HCT116 (cell line): ENCODE results near the gene HHAT.

Experiments
- EZH2 ChIP-seq: fragments of 200-600 bp; sonication (generic); IDR thresholded peaks from 2 replicates; pipeline ENCODE4 v1.6.1; 2017; ENCODE audit warnings: antibody characterized with exemption, mixed run types
- POLR2A ChIP-seq: IDR thresholded peaks from 2 replicates; pipeline ENCODE4 v1.7.0; 2011; ENCODE audit warnings: borderline replicate concordance; ENCODE audit not compliant: insufficient read depth, insufficient read length; ENCODE audit errors: extremely low read depth
- POLR2AphosphoS5 ChIP-seq: IDR thresholded peaks from 2 replicates; pipeline ENCODE4 v1.6.1; 2011; ENCODE audit warnings: mild to moderate bottlenecking, low read depth, low read length, moderate library complexity
- SIN3A ChIP-seq: IDR thresholded peaks from 2 replicates; pipeline ENCODE4 v1.6.1; 2012; ENCODE audit warnings: low read depth
- TF ChIP-seq, protein P1 (sequence below): IDR thresholded peaks from 2 replicates; pipeline ENCODE4 v1.6.1; 2012; ENCODE audit warnings: low read depth
- TF ChIP-seq, protein P2 (sequence below), 3 experiments: fragments of 200-600 bp in 1 of 3; sonication (generic) in 1 of 3; IDR thresholded peaks in 2 of 3; conservative IDR thresholded peaks in 1 of 3; 2 replicates each; pipeline ENCODE4 v1.5.1; 2012 to 2017; ENCODE audit warnings: low read depth in 2 of 3, low read length in 2 of 3, antibody characterized with exemption in 1 of 3, borderline replicate concordance in 1 of 3, control low read depth in 1 of 3, mild to moderate bottlenecking in 1 of 3, mixed read lengths in 1 of 3, mixed run types in 1 of 3, moderate library complexity in 1 of 3; ENCODE audit not compliant: insufficient read depth in 1 of 3

DNA sequence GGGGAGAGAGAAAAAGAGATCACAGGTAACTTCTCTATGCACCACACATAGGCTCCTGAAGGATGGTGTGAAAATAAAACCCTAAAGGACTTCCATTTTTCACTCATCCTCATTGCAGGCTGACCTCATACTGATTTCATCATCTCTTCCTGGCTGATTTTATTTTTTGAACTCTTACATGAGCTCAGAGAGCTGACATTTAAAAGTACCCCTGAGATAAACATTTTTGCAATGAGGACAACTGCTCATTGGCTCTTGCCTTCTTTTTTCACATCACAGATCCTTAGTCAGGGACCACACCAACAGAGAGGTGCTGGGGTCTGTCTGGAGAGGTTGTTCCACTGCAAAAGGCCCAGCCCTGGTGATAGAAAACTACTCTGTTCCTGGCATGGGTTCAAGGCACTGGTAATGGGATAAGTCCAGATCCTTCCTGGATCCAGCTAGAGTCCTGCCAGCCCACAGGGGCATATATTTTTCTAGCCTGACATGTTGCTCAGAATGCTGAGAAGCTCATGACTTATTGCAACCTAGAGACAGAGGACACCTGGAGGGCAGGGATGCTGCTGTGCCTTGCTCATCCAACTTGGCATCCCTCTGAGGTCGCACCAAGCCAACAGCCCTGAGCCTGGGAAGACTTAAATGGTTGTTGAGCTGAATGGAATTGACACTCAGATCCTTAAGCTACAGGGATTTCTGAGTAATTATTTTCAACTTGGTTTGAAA is 360.0 kb downstream of the HHAT start:
- TF ChIP-seq, protein P1, sequence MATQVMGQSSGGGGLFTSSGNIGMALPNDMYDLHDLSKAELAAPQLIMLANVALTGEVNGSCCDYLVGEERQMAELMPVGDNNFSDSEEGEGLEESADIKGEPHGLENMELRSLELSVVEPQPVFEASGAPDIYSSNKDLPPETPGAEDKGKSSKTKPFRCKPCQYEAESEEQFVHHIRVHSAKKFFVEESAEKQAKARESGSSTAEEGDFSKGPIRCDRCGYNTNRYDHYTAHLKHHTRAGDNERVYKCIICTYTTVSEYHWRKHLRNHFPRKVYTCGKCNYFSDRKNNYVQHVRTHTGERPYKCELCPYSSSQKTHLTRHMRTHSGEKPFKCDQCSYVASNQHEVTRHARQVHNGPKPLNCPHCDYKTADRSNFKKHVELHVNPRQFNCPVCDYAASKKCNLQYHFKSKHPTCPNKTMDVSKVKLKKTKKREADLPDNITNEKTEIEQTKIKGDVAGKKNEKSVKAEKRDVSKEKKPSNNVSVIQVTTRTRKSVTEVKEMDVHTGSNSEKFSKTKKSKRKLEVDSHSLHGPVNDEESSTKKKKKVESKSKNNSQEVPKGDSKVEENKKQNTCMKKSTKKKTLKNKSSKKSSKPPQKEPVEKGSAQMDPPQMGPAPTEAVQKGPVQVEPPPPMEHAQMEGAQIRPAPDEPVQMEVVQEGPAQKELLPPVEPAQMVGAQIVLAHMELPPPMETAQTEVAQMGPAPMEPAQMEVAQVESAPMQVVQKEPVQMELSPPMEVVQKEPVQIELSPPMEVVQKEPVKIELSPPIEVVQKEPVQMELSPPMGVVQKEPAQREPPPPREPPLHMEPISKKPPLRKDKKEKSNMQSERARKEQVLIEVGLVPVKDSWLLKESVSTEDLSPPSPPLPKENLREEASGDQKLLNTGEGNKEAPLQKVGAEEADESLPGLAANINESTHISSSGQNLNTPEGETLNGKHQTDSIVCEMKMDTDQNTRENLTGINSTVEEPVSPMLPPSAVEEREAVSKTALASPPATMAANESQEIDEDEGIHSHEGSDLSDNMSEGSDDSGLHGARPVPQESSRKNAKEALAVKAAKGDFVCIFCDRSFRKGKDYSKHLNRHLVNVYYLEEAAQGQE: no peak
- TF ChIP-seq, protein P2, sequence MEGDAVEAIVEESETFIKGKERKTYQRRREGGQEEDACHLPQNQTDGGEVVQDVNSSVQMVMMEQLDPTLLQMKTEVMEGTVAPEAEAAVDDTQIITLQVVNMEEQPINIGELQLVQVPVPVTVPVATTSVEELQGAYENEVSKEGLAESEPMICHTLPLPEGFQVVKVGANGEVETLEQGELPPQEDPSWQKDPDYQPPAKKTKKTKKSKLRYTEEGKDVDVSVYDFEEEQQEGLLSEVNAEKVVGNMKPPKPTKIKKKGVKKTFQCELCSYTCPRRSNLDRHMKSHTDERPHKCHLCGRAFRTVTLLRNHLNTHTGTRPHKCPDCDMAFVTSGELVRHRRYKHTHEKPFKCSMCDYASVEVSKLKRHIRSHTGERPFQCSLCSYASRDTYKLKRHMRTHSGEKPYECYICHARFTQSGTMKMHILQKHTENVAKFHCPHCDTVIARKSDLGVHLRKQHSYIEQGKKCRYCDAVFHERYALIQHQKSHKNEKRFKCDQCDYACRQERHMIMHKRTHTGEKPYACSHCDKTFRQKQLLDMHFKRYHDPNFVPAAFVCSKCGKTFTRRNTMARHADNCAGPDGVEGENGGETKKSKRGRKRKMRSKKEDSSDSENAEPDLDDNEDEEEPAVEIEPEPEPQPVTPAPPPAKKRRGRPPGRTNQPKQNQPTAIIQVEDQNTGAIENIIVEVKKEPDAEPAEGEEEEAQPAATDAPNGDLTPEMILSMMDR (IDR thresholded peaks at IDR 0.05 in 2 of 3, conservative IDR thresholded peaks at IDR 0.05 in 1 of 3; ENCODE audit: borderline replicate concordance in 1 of 3, insufficient read depth in 1 of 3, low read depth in 2 of 3, low read length in 2 of 3): no peak
- TF ChIP-seq POLR2AphosphoS5 (no peak), POLR2A (no peak), SIN3A (no peak), EZH2 (no peak)
